H9 (cell line): ENCODE measurements around the gene ZNF800. TPM values are rescaled to one million over a fixed set of nuclear protein-coding genes. Genes with fewer than 3 reads are reported as not detected.

Source experiments
- DNase-seq: peaks from one replicate; pipeline ENCODE4 v3.0.0-alpha.2; 2017
- H2AFZ ChIP-seq: one replicate; pipeline ENCODE4 v1.6.1; 2013; ENCODE audit warnings: mild to moderate bottlenecking, low read length, control low read depth, moderate library complexity
- H2AK5ac ChIP-seq: 2 replicates; pipeline ENCODE4 v1.6.1; 2013; ENCODE audit warnings: low read length, control low read depth, mixed read lengths; ENCODE audit not compliant: insufficient read length
- H2BK120ac ChIP-seq: one replicate; pipeline ENCODE4 v1.6.1; 2013; ENCODE audit warnings: low read depth, mild to moderate bottlenecking, low read length, control low read depth, inconsistent platforms; ENCODE audit not compliant: poor library complexity, severe bottlenecking
- H2BK12ac ChIP-seq: 2 replicates; pipeline ENCODE4 v1.6.1; 2013; ENCODE audit warnings: low read length, control low read depth, mixed read lengths, low read depth; ENCODE audit not compliant: insufficient read length
- H2BK15ac ChIP-seq: 2 replicates; pipeline ENCODE4 v1.6.1; 2013; ENCODE audit warnings: low read depth, low read length, control low read depth
- H2BK20ac ChIP-seq: one replicate; pipeline ENCODE4 v1.6.1; 2013; ENCODE audit warnings: low read depth, mild to moderate bottlenecking, low read length, control low read depth, inconsistent platforms; ENCODE audit not compliant: poor library complexity, severe bottlenecking
- H2BK5ac ChIP-seq: 2 replicates; pipeline ENCODE4 v1.6.1; 2013; ENCODE audit warnings: low read length, control low read depth, mixed read lengths; ENCODE audit not compliant: insufficient read length
- H3K14ac ChIP-seq: 2 replicates; pipeline ENCODE4 v1.6.1; 2013; ENCODE audit warnings: low read length, control low read depth; ENCODE audit not compliant: insufficient read depth
- H3K18ac ChIP-seq: 2 replicates; pipeline ENCODE4 v1.6.1; 2013; ENCODE audit warnings: low read depth, mild to moderate bottlenecking, mixed read lengths, low read length, control low read depth; ENCODE audit not compliant: insufficient read length
- H3K23ac ChIP-seq: 2 replicates; pipeline ENCODE4 v1.6.1; 2013; ENCODE audit warnings: low read length, control low read depth, mixed read lengths, low read depth; ENCODE audit not compliant: insufficient read length
- H3K23me2 ChIP-seq: 2 replicates; pipeline ENCODE4 v1.6.1; 2013; ENCODE audit warnings: low read depth, mild to moderate bottlenecking, mixed read lengths, low read length, control low read depth; ENCODE audit not compliant: insufficient read length, poor library complexity, severe bottlenecking
- H3K27ac ChIP-seq: 2 replicates; pipeline ENCODE4 v1.5.1; 2013; ENCODE audit warnings: low read length, control low read depth, mixed read lengths, low read depth; ENCODE audit not compliant: insufficient read length
- H3K27me3 ChIP-seq: 2 replicates; pipeline ENCODE4 v1.6.1; 2013; ENCODE audit warnings: low read length, control low read depth, inconsistent platforms; ENCODE audit not compliant: insufficient read depth
- H3K4ac ChIP-seq: 2 replicates; pipeline ENCODE4 v1.6.1; 2013; ENCODE audit warnings: low read depth, mild to moderate bottlenecking, control low read depth, inconsistent platforms, low read length, moderate library complexity
- H3K4me1 ChIP-seq: 2 replicates; pipeline ENCODE4 v1.6.1; 2013; ENCODE audit warnings: low read length, control low read depth, inconsistent platforms; ENCODE audit not compliant: insufficient read depth
- H3K4me2 ChIP-seq: 2 replicates; pipeline ENCODE4 v1.6.1; 2013; ENCODE audit warnings: low read length, control low read depth, mixed read lengths; ENCODE audit not compliant: insufficient read length, insufficient read depth
- H3K56ac ChIP-seq: 2 replicates; pipeline ENCODE4 v1.6.1; 2013; ENCODE audit warnings: low read depth, mild to moderate bottlenecking, mixed read lengths, low read length, control low read depth; ENCODE audit not compliant: insufficient read length
- H3K79me1 ChIP-seq: 2 replicates; pipeline ENCODE4 v1.6.1; 2013; ENCODE audit warnings: low read depth, mild to moderate bottlenecking, moderate library complexity, low read length, control low read depth, inconsistent platforms; ENCODE audit not compliant: insufficient read depth, poor library complexity, severe bottlenecking
- H3K79me2 ChIP-seq: 2 replicates; pipeline ENCODE4 v1.6.1; 2013; ENCODE audit warnings: low read length, control low read depth, inconsistent platforms; ENCODE audit not compliant: insufficient read depth
- H3K9ac ChIP-seq: 2 replicates; pipeline ENCODE4 v1.6.1; 2013; ENCODE audit warnings: low read length, control low read depth, mixed read lengths; ENCODE audit not compliant: insufficient read length; ENCODE audit errors: extremely low read depth
- H3K9me3 ChIP-seq: one replicate; pipeline ENCODE4 v1.6.1; 2013; ENCODE audit warnings: low read depth, low read length, inconsistent platforms; ENCODE audit not compliant: control insufficient read depth
- H3T11ph ChIP-seq: one replicate; pipeline ENCODE4 v1.6.1; 2013; ENCODE audit warnings: mild to moderate bottlenecking, low read length, control low read depth, inconsistent platforms
- H4K20me1 ChIP-seq: one replicate; pipeline ENCODE4 v1.6.1; 2013; ENCODE audit not compliant: control insufficient read depth, insufficient read length, insufficient read depth
- H4K5ac ChIP-seq: 2 replicates; pipeline ENCODE4 v1.6.1; 2013; ENCODE audit warnings: low read depth, mild to moderate bottlenecking, mixed read lengths, low read length, control low read depth; ENCODE audit not compliant: insufficient read length
- H4K8ac ChIP-seq: replicated peaks from 2 replicates; pipeline ENCODE4 v1.6.1; 2013; ENCODE audit warnings: low read length, control low read depth, mixed read lengths, low read depth; ENCODE audit not compliant: insufficient read length
- H4K91ac ChIP-seq: 2 replicates; pipeline ENCODE4 v1.6.1; 2013; ENCODE audit warnings: low read depth, mild to moderate bottlenecking, moderate library complexity, mixed read lengths, low read length, control low read depth; ENCODE audit not compliant: insufficient read length
- H3K27ac Mint-ChIP-seq, 3 experiments: 2 replicates in 2 of 3; 3 replicates in 1 of 3; pipeline ENCODE4 v1.8.0; 2020 to 2021; ENCODE audit warnings: mixed read lengths in 3 of 3, mild to moderate bottlenecking in 1 of 3, moderate library complexity in 1 of 3
- H3K27me3 Mint-ChIP-seq: 2 replicates; pipeline ENCODE4 v1.8.0; 2021; ENCODE audit warnings: low read depth, mild to moderate bottlenecking, moderate library complexity, mixed read lengths
- H3K36me3 Mint-ChIP-seq, 3 experiments: 2 replicates in 2 of 3; 3 replicates in 1 of 3; pipeline ENCODE4 v1.8.0; 2020 to 2021; ENCODE audit warnings: low read depth in 3 of 3, mixed read lengths in 3 of 3; ENCODE audit not compliant: insufficient read depth in 1 of 3
- H3K4me1 Mint-ChIP-seq, 2 experiments: 2 replicates each; pipeline ENCODE4 v1.8.0; 2020; ENCODE audit warnings: mixed read lengths in 2 of 2
- H3K4me3 Mint-ChIP-seq, 2 experiments: 2 replicates in 1 of 2; 3 replicates in 1 of 2; pipeline ENCODE4 v1.8.0; 2020 to 2021; ENCODE audit warnings: mild to moderate bottlenecking in 2 of 2, mixed read lengths in 2 of 2, moderate library complexity in 1 of 2
- H3K9me3 Mint-ChIP-seq, 2 experiments: 2 replicates in 1 of 2; 3 replicates in 1 of 2; pipeline ENCODE4 v1.8.0; 2020; ENCODE audit warnings: mild to moderate bottlenecking in 2 of 2, mixed read lengths in 2 of 2, moderate library complexity in 1 of 2
- CTCF ChIP-seq: fragments of 200-600 bp; sonication (generic); conservative IDR thresholded peaks from 3 replicates; pipeline ENCODE4 v1.8.0; 2021; ENCODE audit warnings: antibody characterized with exemption, mild to moderate bottlenecking
- total RNA-seq: library from RNA; stranded (reverse); gene quantifications from 2 replicates; pipeline ENCODE4 v1.2.1, GENCODE V29; 2021

The ZNF800 gene
- total RNA-seq, 1 experiment from 2014 or later: 11.0 TPM

DNA sequence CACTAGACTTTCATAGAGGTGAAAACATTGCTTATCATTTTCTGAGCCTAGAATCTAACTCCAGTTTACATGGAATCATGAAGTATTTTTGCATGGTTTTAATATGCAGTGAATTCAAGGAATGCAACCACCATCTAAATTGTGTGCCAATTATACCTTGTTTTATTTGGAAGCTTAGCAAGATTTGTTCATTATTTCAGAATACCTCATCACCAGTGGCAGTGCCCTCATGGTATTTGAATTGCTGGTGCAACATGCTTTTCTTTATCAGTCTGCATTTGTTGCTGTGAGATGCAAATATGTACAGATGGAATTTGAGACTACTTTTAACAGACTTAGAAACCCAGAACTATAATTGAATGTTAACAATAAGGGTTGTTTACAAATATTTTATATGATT lies 18.7 kb upstream of the ZNF800 start:
- no peaks in the 10 kb centered on the region for H3K79me1 ChIP-seq
- H4K91ac ChIP-seq: no peak overlapping the region

More for the DNA sequence above, 18.7 kb upstream of the ZNF800 start:
- no peak for TF ChIP-seq CTCF
- Histone ChIP-seq H3K4me2 (no peak overlapping the region), H3K27ac (no peak overlapping the region), H2BK5ac (no peak overlapping the region), H4K8ac (no peak overlapping the region), H2BK120ac (no peak overlapping the region), H4K5ac (no peak overlapping the region), H4K20me1 (no peaks in the 10 kb centered on the region), H3K18ac (no peak overlapping the region), H3T11ph (no peak overlapping the region), H3K14ac (no peak overlapping the region), H3K79me2 (no peaks in the 10 kb centered on the region), H2AFZ (no peak overlapping the region), H3K4ac (no peak overlapping the region), H2BK12ac (no peak overlapping the region), H2AK5ac (no peak overlapping the region), H2BK20ac (no peak overlapping the region), H3K27me3 (no peaks in the 10 kb centered on the region; the same call in 1 of the 2 replicates), H3K9me3 (no peaks in the 10 kb centered on the region), H3K23ac (no peak overlapping the region), H3K23me2 (no peaks in the 10 kb centered on the region), H3K4me1 (no peaks in the 10 kb centered on the region), H2BK15ac (no peak overlapping the region), H3K9ac (no peak overlapping the region), H3K56ac (no peak overlapping the region)
- Mint-ChIP-seq H3K4me3 (no peak overlapping the region), H3K27me3 (peaks cover 15% of the 10 kb centered on the region), H3K9me3 (no peaks in the 10 kb centered on the region), H3K4me1 (no peaks in the 10 kb centered on the region), H3K27ac (no peak overlapping the region), H3K36me3 (no peaks in the 10 kb centered on the region)
- DNase-seq: no peak
